NCI-H510A (cell line): ENCODE data around the gene HOXC12.
A peak's percentile ranks its signal among the peaks of the same experiment; 100 is the strongest.

Experiments
- DNase-seq: peaks from one replicate; lab custom pipeline; 2025; lab: John Stamatoyannopoulos, UW

The HOXC12 gene

GRCh38 chr12:53940443-53941014 is 14.2 kb upstream of the HOXC12 start:
- DNase-seq, result no peak

- DNase-seq, result no peak
Observed at GRCh38 chr12:53941187-53941586, 13.5 kb upstream of the HOXC12 start.

GRCh38 chr12:53941750-53942149 is 13.0 kb upstream of the HOXC12 start:
- no peak for DNase-seq

- no peak for DNase-seq
Observed at GRCh38 chr12:53942467-53942997, 12.2 kb upstream of the HOXC12 start.

- DNase-seq, result no peak
Observed at GRCh38 chr12:53944209-53944608, 10.5 kb upstream of the HOXC12 start.

- no peak for DNase-seq
Observed at GRCh38 chr12:53944907-53945847, 9.5 kb upstream of the HOXC12 start.

- no peak for DNase-seq
Observed at GRCh38 chr12:53947743-53948142, 7.0 kb upstream of the HOXC12 start.

GRCh38 chr12:53948650-53949593 is 5.8 kb upstream of the HOXC12 start:
- no peak for DNase-seq

GRCh38 chr12:53949631-53950436 is 4.9 kb upstream of the HOXC12 start:
- DNase-seq, result peak; percentile 47

- DNase-seq, result no peak
Observed at GRCh38 chr12:53950437-53950773, 4.3 kb upstream of the HOXC12 start.

GRCh38 chr12:53950789-53951576 is 3.7 kb upstream of the HOXC12 start:
- no peak for DNase-seq

GRCh38 chr12:53951577-53952334 is 2.9 kb upstream of the HOXC12 start:
- DNase-seq, result no peak

GRCh38 chr12:53952335-53952694 is 2.4 kb upstream of the HOXC12 start:
- no peak for DNase-seq

GRCh38 chr12:53952871-53953734 is 1.6 kb upstream of the HOXC12 start:
- DNase-seq, result no peak

GRCh38 chr12:53953831-53954693 is 641 bp upstream of the HOXC12 start:
- no peak for DNase-seq

GRCh38 chr12:53955036-53955775 is 503 bp downstream of the HOXC12 start:
- no peak for DNase-seq

GRCh38 chr12:53955776-53956250 is 1.1 kb downstream of the HOXC12 start:
- no peak for DNase-seq
